ENCODE measurements around the gene OR2T4.

OR2T4 gene

DNA sequence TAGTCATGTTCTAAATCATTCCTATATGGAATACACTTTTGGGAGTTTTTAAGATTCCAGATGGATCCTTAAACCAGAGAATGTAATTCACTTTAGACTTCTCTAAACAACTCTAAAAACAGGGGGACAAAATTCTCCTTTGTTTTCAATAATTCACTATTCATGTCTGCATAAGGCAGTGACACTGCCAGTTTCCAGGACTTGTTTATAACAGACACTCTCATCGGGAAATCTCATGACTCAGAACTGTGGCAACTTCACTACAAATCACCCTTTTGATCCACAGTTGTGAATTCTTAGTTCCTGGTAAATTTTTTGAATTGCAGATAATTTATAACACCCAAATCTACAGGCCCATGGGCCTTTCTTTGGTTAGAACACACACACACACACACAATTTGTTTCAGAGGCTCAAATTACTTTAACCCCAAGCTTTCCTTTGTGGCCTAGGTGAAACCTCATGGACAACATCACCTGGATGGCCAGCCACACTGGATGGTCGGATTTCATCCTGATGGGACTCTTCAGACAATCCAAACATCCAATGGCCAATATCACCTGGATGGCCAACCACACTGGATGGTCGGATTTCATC is at the start of gene OR2T4:
Gene OR2T4 (plus strand): TSS at position 545 of the 595 bp plus-strand sequence. CDS start 0 bp downstream, at position 545.
- DNase-seq (ENCODE audit: low spot score): no peak

GRCh38 chr1:248316796-248317195 is 44.7 kb upstream of the OR2T4 start:
- DNase-seq (ENCODE audit: low spot score): no peak

DNA sequence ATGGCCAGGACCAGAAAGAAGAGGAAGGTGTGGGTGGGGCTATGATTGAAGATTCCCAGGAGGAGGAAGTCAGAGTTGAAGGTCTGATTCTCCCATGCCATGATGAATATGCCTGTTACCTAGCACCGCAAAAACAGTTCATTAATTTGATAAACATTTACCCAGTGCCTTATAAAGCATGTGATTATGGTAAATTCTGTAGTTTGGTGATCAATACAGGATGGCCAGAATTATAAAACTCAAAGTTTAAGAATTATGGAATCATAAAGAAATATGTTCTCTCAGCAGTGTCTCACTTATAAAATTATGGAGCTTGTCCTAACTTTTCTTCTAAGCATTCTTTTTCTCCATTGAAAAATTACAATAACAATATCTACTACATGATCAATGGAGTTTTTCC is 37.0 kb upstream of the OR2T4 start, which contains the start of gene OR2M7:
Gene OR2M7 (minus strand): TSS at position 101 of the 400 bp plus-strand sequence. CDS start 0 bp downstream, at position 101.
- no peak for DNase-seq (ENCODE audit: low spot score)

GRCh38 chr1:248343451-248343850 is 18.0 kb upstream of the OR2T4 start:
- no peak for DNase-seq (ENCODE audit: low spot score)

GRCh38 chr1:248348475-248348874 is 13.0 kb upstream of the OR2T4 start, which contains the start of gene OR14C36:
Gene OR14C36, plus strand, starts transcription at chr1:248348775. Its CDS starts 0 bp downstream, at chr1:248348775.
- DNase-seq (ENCODE audit: low spot score): no peak

- DNase-seq (ENCODE audit: low spot score): no peak
These were observed 2.0 kb upstream of the OR2T4 start for GRCh38 chr1:248359415-248359814.

DNA sequence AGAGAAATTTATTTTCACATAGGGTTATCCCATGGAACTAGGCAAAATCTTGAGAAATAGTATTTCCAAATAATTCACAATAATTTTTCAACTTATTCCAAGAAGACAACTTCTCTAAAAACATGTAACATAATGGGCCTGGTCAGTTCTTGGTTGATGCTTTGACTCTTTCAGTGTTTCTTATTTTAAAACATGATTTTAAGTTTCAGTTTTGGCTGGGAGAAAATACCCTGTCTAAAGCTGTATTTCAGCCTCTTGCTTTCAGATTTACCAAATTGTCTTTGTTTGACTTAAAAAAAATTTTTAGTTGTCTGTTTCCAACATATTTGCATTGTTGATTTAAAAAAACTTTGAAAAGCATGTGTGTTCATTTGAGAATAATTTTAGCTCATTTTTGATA is 5.1 kb downstream of the OR2T4 start:
- DNase-seq (ENCODE audit: low spot score): no peak

DNA sequence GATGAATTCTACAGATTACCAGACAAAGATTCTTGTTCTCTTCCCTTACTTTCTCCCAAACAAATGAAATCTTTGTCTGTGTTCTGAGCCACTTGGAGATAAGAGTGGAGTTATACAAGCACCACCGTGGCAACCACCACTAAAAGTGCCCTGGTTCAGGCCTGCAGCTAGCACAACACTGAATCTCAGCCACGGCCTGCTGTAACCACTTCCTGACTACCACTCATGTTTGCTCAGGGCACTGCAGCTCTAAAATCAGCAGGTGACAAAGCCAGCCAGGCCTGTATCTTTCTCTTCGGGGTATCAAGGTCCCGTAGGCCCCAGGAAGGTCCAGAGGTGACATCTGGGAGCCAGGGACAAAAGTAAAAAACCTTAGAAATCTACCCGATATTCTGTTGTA is 10.9 kb downstream of the OR2T4 start:
- no peak for DNase-seq (ENCODE audit: low spot score)

- DNase-seq (ENCODE audit: low spot score): no peak
These were observed 12.3 kb downstream of the OR2T4 start for GRCh38 chr1:248373761-248374160.

- no peak for DNase-seq (ENCODE audit: low spot score)
These were observed 14.0 kb downstream of the OR2T4 start, which contains the start of gene OR2T6 for GRCh38 chr1:248375446-248375845. Gene OR2T6, plus strand, starts transcription at chr1:248375746. Its CDS starts 11,863 bp downstream, at chr1:248387609.

DNA sequence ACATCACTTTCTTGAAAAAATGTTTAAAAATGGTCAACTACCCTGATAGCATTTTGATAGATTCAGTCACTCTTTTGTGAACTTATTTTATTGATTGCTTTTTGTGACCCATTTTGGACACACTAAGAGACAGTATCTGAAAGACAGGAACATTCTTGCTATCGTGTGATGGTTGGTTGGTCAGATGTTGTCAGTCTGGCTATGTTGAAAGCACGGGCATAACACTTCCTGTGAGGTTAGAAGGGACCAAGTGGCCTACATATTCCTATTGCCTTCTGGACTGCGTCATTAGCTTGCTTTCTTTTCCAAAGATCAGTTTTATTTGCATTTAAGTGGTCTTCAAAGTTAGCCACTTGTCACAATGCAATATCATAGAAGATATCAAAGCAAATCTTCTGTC is 15.5 kb downstream of the OR2T4 start:
- no peak for DNase-seq (ENCODE audit: low spot score)

GRCh38 chr1:248380854-248381253 is 19.4 kb downstream of the OR2T4 start:
- DNase-seq (ENCODE audit: low spot score): no peak

DNA sequence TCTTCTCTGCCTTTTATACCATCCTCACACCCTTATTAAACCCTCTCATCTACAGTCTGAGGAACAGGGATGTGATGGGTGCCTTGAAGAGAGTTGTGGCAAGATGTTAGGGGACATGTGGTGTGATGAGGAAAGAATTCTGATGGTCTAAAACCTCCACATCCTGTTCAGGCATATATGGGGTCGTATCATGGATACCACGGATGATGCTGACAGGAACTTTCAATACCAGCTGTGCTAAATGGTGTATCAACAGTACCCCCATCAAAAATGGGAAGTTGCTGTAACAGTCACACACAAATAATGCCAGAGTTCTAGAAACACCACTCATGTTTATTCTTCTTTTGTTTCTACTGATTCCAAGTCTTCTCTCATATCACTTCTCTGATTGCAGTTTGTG is 27.0 kb downstream of the OR2T4 start:
- DNase-seq (ENCODE audit: low spot score): no peak

DNA sequence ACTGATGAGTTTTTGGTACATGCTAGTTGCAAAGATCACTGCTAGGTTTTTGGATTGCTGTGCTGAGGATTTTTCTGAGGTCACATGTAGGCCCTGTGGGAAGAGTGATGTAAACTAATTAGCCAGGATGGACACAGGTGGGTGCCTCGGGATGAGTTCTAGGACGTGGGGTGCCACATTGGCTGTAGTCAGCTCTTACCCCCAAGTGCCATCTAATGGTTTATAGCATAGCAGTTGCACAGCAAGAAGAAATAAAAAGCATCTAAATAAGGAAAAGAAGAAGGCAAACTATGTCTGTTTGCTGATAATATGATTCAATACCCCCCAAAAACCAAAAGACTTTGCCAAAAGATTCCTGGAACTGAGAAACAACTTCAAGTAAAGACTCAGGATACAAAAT is 31.6 kb downstream of the OR2T4 start:
- no peak for DNase-seq (ENCODE audit: low spot score)

GRCh38 chr1:248402748-248403147 is 41.3 kb downstream of the OR2T4 start, which contains the start of gene OR2T1:
Gene OR2T1, plus strand, starts transcription at chr1:248403048. Its CDS starts 3,100 bp downstream, at chr1:248406148.
- no peak for DNase-seq (ENCODE audit: low spot score)

DNA sequence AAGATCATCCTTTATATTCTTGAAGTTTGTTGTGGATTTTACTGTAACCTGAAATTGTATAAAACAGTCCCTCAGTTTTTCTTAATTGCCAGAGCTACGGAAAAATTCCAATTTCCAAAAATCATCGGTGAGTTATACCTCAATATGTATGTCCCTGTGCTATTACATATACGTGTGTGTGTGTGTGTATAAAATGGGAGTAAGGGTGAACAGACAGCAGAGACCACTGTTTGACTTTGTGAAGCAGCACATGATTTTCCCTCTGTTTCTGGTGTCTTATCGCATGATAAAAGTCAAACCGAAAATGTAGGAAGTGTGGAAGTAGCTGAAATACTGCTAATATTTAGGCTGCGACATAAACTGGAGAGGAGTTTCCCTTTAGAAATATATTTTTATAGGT is 42.6 kb downstream of the OR2T4 start:
- no peak for DNase-seq (ENCODE audit: low spot score)

DNA sequence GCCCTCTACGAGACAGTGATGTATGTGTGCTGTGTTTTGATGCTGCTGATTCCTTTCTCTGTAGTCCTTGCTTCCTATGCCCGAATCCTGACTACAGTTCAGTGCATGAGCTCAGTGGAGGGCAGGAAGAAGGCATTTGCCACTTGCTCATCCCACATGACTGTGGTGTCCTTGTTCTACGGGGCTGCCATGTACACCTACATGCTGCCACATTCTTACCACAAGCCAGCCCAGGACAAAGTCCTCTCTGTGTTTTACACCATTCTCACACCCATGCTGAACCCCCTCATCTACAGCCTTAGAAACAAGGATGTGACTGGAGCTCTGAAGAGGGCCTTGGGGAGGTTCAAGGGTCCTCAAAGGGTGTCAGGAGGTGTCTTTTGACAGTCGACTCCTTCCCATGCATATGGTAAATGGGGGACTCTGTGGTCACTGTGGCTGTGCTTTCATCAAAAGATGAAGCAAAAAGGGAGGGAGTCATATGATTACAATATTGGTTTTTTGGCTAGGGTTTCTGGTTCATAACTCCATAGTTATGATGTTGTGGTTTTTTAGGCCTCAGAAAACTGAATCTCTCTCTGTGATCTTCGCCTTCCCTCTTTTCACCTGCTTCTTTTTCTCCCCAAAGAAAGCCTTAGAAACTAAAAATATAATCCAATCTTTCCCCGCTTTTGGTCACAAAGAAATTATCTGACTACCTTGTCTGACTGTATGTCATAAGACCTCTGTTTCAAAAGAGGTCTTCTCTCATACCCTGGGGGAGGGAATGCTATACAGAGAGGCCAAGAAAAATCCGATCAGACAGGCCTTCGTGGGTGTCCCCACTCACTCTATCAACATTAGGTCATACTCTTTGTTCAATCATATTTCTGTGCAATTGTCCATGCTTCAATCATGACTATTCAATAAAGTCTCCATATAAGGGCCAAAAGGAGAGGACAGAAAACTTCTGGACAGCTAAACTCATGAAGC is 45.5 kb downstream of the OR2T4 start:
- no peak for DNase-seq (ENCODE audit: low spot score)

Measured in left forelimb (tissue), 1 donor.